Right renal cortex interstitium (tissue), 3 donors: ENCODE results near the gene FAM171A1. TPM values are rescaled to one million over a fixed set of nuclear protein-coding genes. Genes with fewer than 3 reads are reported as not detected.
"Not testable (repeated sequence)": the region's sequence is repeated elsewhere in the genome, so short reads cannot be mapped to it uniquely, and the experiment has no call there.

Experiments
- DNase-seq, 3 donors: peaks; one replicate each; pipeline ENCODE4 v3.0.0-alpha.2; 2013; ENCODE audit warnings: low read depth in 3 of 3, low spot score in 2 of 3
- polyA plus RNA-seq, 3 donors: library from polyadenylated mRNA; unstranded; fragments of 120-200 nt; gene quantifications; one replicate each; pipeline ENCODE4 v1.2.1, GENCODE V29; 2013; ENCODE audit not compliant: insufficient read length in 3 of 3

Gene FAM171A1
- polyA plus RNA-seq, 3 donors = 89.4 to 95.1 (median 90.9) TPM

DNA sequence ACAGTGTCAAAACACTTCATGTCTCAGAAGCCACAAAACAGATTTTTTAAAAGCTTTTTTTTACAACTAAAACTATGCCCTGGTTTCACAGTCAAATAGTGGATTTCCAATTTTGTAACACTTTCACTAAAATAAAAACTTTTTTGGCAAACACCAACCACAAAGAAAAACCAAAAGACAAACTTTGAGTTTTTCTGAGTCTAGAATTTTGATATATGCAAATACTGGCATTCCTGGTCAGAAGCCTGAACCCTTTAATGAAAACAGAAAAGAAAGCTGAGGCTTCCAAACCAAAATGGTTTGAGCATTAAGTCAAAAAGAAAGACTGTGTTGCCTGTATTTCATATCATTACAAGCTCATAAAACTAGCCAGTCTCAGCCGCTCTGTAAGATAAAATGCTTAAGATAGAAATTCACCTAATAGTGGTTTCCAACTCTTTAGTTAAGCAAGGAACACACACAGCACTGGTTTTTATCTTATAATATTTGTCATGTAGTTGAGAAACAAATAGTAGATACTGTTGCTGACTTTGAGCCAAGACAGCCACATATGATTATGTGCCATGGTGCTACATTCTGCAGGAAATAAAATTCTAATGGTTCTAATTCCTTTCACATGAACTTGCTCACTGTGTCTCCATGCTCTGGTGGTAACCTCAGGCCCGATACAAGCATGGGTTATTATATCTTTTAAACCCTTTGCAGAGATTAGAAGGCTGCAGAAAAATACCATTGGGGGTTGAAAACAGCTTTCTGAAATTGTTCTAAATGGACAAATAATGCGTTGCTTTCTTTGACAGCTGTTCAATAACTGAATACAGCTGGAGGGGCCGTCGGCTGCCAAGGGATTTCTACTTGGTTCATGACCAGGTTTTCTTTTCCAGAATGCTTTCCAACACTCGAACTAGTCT lies 49.4 kb downstream of the FAM171A1 start:
- DNase-seq = no peak

DNA sequence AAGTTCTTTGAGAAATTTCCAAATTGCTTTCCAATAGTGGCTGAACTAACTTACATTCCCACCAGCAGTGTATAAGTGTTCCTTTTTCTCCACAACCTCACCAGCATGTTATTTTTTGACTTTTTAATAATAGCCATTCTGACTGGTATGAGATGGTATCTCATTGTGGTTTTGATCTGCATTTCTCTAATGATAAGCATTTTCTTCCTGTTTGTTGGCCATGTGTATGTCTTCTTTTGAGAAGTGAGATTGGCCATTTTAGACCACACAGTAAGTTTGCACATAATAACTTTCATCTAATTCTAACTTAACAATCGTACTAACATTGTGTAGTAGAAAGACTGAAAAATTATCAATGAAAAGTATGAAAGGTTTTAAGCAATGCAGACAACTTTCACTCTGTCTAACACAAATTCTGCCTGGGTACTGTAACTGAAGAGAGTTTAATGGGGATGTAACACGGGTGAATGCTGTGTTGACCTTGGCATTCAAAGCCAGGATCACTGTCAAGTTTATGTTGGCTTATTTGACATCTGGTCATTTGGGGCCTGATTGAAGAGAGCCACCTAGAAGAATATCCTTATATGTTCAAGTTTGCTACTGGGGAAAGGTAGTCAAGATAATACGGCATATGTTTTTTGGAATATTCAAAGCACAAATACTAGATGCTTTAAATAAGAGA lies 50.4 kb downstream of the FAM171A1 start:
- DNase-seq = no peak

DNA sequence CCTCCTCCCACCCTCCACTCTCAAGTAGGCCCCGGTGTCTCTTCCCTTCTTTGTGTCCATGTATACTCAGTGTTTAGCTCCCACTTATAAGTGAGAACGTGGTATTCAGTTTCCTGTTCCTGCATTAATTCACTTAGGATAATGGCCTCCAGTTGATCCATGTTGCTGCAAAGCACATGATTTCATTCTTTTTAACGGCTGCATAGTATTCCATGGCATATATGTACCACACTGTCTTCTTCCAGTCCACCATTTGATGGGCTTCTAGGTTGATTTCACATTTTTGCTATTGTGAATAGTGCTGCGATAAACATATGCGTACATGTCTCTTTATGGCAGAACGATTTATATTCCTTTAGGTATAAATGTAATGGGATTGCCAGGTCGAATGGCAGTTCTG lies 51.0 kb downstream of the FAM171A1 start:
- no peak for DNase-seq

DNA sequence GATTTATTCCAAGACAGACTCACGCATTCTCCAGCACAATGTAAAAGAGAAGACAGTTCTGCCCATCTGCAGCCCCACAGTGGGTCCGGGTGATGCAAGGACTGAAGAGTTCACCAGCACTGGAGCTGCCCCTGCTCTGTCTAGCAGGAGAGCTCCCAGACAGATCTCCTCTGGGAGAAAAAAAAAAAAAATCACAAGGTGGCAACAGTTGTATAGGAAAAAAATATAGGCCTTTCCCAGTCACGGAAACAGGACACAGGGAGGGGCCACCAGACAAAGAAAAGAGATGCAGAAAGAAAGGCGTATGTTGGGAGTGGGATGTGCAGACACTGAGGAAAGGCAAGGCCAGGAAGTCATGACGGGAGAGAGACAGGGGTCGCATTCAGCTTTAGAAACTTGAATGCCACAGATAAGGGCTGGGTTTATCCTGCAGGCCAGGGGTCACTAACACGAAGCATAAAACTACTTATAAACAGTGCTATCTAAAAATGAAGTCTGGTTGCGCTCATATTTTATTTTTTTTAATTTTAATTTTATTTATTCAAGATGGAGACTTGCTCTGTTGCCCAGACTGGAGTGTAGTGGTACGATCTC lies 54.1 kb downstream of the FAM171A1 start:
- DNase-seq = no peak

DNA sequence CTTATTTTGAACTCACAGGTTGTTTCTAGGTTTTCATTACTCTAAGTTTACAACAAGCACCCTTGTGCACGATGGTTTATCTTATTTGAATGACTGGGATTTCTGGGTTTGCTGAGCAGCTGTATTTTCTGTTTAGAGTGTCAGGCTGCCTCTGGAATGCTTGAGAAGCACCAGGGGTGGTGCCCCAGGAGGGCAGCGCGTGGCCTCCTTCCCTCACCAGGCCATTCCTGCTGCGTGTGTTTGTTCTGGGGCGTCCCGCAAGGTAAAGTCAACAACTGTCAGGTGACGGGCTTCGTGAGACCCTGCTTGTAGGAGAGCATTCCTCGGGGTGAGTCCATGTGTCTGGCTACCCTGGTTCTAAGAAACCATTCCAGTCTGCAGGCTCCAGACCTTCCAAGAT lies 54.9 kb downstream of the FAM171A1 start:
- DNase-seq = no peak

DNA sequence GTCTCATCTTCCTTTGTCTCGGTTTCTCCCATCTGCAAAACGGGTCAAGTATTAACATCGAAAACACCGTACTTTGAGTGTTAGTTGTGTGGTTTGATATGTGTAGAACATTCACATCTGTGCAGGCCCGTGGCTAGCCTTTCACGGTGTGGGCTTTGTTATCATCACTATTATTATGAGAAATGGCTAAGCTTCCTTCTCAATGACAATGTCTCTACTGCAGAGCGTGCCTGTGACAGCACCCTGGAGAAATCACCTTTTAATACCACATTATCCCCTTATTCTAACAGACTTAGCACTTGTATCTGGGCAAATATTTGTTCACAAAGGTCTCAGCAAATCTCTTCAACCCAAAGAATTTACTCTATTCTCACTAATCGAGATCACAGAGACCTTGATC lies 55.8 kb downstream of the FAM171A1 start:
- DNase-seq = no peak

DNA sequence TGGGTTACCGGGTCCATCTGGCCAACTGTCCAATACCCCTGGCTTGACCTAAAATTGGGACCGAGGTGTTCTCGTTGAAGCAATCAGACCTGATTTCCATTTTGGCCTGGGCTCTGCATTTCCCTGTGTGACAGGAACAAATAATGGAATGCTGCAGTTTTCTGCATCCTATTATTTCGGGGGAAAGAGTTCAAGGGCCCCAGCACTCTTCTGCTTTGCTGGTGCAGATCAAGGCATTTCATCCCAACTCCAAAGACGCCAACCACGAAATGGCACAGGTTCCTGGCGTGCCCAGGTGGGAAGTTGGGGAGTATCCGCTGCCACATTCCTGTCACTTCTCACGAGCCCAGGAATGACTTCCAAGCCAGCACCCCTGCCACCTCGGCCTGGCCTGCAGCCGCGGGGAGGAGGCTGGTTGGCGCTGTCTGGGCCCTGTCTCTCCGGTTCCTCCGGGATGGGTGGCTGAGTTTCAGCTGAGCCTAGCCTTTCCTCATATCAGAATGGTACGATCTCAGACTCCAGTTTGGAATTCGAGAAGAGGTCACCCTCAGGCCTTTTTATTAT lies 56.5 kb downstream of the FAM171A1 start:
- no peak for DNase-seq

DNA sequence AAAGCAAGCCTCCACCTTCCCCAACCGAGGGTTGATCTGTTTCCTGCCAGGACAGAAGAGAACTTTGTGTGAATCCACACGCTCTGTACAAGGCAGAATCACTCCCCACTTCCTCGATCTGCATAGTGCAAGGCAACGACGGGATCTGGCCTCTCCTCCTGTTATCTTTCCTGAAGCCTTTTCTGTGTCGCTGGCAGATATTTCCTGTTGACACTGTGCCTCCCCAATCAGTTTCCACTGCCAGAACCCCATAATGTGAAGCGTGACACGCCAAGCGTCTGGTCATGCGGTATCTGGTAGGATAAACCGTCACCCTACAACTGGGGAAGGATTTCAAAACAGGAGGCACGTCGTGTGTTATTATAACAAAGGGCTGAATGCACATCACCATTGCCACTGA lies 57.2 kb downstream of the FAM171A1 start:
- DNase-seq = no peak

DNA sequence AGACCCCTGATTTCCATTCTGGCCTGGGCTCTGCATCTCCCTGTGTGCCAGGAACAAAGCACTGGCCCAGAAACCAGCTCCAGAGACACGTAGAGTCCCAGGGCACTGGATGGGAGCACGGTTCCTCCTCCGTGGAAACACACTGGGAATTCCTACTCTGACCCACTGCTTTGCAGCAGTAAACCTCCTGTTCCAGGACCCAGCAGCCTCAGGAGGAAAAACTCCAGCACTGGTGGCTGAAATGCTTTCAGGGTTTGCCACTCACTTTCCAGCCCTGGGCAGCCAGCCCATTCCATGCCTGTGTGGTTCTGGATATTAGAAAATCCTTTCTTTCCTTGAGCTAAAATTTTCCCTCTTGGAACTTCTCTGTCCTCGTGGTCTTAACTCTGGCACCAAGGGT lies 58.0 kb downstream of the FAM171A1 start:
- DNase-seq = no peak

DNA sequence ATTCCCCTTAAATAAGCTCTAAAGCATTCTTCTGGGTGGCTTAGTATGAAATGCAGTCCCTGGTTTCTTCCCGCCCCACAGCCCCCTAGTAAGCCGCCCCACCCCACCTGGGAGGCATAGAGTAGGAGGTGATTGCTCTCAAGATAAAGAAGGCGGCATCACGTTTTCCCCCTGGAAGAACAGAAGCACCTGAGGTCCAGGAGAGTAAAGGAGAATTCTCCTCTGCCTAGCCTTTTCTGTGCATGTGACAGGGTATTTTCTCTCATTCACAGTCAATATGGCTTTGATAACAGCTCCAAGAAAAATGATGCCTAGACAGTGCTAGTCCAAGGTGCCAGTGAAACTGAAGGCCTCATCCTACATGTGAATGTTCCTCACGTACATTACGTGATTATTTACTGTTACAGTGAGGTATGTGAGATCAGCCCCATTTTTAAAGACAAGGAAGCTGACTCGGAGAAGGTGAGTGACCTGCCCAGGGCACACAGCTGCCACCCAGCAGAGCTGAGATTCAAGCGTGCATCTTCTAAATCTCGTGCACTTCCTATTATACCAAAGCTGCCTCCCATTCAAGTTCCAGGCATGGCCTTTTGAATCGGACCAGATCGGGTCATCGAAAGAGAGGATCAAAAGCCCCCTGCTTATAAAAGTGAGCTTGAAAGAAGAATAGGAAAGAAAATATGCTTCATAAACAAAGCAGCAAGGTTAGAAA lies 59.4 kb downstream of the FAM171A1 start:
- DNase-seq = no peak

DNA sequence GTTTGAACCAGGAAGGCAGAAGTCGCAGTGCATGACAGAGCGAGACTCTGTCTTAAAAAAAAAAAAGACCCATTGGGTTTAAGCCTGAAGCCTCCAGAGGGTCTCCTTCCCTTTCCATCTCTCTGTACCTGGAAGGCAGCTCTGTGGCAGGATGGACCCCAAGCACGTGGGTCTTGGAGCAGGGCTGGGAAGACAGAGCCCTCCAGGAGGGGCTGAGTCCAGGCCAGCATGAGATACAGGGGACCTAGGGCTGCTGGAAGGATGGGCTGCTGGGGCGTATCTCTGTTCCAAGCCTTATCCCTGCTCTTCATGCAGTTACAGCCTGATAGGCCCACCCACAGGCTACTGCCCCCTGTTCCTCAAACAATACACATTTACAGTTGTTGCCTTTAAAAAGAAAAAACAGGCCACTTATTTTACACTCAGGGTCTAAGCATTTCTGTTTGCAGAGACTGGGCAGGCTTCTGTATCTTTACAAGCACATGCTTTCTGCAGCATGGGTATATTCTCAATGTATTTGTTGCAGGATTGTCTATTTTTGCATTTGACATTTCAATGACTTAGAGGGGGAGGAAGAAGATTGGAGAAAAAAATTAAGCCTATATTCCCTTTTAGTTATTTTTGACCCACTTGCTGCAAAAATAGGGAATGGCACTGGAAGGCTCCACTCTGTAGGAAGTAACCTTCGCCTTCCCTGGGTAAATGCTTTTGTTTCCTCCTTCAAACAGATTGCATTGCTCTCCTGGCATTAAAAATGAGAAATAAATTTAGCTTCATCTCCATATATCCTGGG lies 60.1 kb downstream of the FAM171A1 start:
- DNase-seq = no peak

DNA sequence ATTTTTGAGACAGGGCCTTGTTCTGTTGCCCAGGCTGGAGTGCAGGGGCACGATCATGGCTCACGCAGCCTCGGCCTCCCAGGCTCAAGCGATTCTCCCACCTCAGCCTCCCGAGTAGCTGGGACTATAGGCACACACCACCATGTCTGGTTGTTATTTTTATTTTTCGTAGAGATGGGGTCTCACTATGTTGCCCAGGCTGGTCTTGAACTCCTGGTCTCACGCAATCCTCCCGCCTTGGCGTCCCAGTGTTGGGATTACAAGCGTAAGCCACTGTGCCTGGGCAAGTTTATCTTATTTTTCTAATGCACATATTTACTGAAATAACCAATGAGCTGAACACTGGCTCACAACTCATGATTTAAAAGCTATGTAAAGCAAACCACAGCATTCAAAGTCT lies 61.9 kb downstream of the FAM171A1 start:
- DNase-seq = no peak

DNA sequence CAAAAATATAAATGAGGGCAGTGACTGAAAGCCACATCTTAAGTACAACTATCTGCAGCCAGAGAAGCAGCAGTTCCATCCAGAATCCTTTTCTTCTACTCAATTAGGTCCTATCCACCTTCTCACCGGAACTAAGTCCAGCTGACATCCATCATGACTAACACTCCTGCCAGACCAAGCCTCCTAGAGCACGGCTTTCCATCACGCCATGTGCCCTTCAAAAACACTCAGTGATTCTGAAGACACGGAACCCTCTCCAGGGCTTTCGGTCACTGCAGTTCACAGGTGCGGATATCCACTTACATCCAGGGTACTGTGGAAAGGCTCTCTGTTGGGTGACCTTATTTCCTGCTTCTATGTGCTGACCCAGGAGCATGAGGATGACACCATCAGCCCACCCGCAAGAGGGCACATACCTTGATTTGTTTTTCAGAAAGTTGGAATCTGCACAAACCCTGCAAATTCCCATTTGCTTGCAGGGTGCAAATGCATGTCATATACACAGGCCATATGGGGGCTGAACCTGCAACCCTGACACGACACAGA lies 64.3 kb downstream of the FAM171A1 start:
- DNase-seq = no peak

DNA sequence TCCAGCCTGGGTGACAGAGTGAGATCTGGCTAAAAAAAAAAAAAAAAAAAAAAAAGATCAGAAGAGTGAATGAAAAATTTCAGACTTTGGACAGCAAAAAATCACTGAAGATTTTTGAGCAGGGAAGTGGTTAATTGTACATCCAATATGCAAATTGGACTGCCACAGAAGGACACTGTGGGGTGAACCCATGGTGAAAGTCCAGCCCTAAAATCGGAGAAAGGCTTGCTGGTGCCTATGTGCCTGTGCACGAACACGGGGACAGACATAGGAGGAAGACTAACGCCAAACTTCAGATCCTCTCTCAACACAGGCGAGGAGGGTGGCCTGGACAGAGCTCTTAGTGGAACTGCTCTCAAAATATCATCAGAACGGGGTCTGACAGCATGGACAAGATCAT lies 65.5 kb downstream of the FAM171A1 start:
- no peak for DNase-seq

DNA sequence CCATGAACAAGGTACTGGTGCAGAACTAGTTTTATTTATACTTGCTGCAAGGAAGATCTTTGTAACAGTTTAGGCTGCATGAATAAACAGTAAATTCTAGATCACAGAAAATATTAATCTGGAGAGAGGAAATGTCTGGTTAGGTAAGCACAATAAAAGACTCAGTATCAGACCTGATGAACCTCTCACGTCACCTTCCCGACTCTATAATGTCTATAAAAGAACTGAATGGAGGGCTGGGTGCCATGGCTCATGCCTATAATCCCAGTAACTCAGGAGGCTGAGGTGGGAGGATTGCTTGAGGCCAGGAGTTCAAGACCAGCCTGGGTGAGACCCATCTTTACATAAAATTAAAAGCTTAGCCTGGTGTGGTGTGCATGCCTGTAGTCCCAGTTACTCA lies 65.9 kb downstream of the FAM171A1 start:
- no peak for DNase-seq

DNA sequence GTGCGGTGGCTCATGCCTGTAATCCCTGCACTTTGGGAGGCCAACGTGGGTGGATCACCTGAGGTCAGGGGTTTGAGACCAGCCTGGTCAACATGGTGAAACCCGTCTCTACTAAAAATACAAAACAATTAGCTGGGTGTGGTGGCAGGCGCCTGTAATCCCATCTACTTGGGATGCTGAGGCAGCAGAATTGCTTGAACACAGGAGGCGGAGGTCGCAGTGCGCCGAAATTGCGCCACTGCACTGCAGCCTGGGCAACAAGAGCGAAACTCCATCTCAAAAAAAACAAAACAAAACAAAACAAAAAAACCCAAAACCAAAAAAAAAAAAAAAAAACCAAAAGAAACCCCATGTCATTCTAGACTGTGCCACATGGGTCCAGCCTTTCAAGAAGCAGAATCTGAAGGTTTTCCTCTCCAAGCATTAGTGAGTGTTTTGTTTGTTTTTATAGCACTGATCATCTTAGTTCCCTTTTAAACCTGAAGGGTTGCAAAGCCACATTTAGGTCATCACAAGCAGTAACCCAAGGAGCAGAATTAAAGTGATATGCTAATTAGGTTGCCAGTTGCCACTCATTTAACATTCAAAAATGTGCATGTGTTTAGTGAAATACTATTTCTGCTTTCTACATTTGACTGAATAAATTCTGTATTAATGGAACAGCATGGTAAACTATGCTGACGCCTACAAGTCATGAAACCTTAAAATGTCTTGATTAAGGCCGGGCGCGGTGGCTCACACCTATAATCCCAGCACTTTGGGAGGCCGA lies 68.7 kb downstream of the FAM171A1 start:
- not testable (repeated sequence) for DNase-seq

DNA sequence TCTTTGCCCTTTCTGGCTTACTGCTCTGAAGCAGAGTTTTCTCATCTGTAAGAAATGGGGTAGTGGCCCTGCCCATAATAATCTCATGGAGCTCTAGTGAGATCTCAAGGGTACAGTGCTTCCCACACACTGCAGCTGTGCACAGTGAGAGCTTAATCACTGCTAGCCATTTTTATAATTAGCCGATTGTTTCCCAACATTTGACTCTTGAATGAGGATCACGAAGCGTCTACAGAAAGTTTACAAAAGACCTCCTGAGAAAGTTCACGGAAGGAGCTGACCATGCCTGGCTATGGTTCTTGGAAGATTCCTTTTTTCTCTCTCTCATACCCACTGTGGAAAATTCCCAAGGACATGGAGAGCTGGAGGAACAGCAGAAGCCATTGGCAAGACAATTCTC lies 70.4 kb downstream of the FAM171A1 start:
- DNase-seq = no peak

DNA sequence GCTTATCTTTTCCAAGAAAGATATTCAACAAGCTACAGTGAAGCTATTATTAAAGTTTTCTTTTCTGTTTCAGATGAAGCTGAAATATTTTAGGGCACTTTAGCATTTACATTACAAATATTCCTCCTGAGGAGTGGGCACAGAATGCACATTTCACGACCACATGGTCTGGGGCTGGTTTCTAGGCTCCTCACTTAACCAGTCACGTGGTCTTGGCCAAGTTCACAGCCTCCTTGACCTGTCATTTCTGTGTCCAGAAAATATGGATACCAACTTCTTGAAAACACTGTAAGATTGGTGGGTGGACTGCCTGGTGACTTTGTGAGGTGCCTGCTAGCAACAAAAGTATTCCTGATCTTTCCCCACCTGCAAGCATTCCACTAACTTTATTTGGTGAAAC lies 70.9 kb downstream of the FAM171A1 start:
- no peak for DNase-seq

DNA sequence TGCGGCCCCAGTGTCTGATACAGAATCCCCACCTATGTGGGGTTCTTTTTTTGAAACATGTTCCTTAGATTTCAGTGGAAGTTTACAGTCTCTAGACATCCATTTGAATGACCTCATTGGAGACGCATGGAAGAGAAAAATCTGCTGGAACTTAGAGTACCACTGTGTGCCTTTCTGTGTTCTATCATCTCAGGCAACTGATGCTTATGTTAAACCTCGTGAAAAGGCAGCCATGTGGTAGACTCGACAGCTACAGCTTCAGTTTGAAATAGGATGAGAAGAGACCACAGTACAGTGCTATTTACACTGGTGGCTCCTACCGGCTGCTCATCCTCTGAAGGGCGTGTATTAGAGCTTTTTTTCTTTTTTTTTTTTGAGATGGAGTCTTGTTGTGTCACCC lies 74.4 kb downstream of the FAM171A1 start:
- DNase-seq = no peak
